K562 (cell line): ENCODE results near the gene BGN.

Source experiments
- CBFA2T3 ChIP-seq: fragments of 450-650 bp; IDR thresholded peaks from 2 replicates; pipeline ENCODE4 v1.6.1; 2017
- CTCF ChIP-seq, 3 experiments: IDR thresholded peaks in 2 of 3; conservative IDR thresholded peaks in 1 of 3; 2 replicates each; pipeline ENCODE4 v1.5.1; 2011 to 2012; ENCODE audit warnings: low read length in 3 of 3, mild to moderate bottlenecking in 3 of 3, control low read depth in 2 of 3, improper control_type of control experiment in 1 of 3, inconsistent platforms in 1 of 3, low read depth in 1 of 3, mixed read lengths in 1 of 3, moderate library complexity in 1 of 3; ENCODE audit not compliant: insufficient read depth in 2 of 3
- E4F1 ChIP-seq: fragments of 250-450 bp; sonication (Bioruptor Pico); IDR thresholded peaks from 2 replicates; pipeline ENCODE4 v1.5.0; 2021; ENCODE audit warnings: mild to moderate bottlenecking, borderline replicate concordance
- ELK1 ChIP-seq: sonication (generic); formaldehyde crosslinking; IDR thresholded peaks from 2 replicates; pipeline ENCODE4 v1.8.1; 2022; ENCODE audit warnings: missing genetic modification reagents
- EP300 ChIP-seq: IDR thresholded peaks from 2 replicates; pipeline ENCODE4 v1.6.1; 2012; ENCODE audit warnings: low read length, improper control_type of control experiment
- KAT8 ChIP-seq: fragments of 450-650 bp; IDR thresholded peaks from 2 replicates; pipeline ENCODE4 v1.6.1; 2016; ENCODE audit warnings: low read depth, mild to moderate bottlenecking
- KLF16 ChIP-seq: IDR thresholded peaks from 2 replicates; pipeline ENCODE4 v1.6.1; 2016; ENCODE audit warnings: antibody characterized with exemption
- L3MBTL2 ChIP-seq: fragments of 450-650 bp; IDR thresholded peaks from 2 replicates; pipeline ENCODE4 v1.6.1; 2016; ENCODE audit warnings: mild to moderate bottlenecking, moderate library complexity
- RAD21 ChIP-seq, 2 experiments: fragments of 250-450 bp in 1 of 2; fragments of 450-650 bp in 1 of 2; sonication (Bioruptor Pico) in 1 of 2; formaldehyde crosslinking in 1 of 2; IDR thresholded peaks in 1 of 2; conservative IDR thresholded peaks in 1 of 2; 2 replicates each; pipeline versions ENCODE4 v1.4.0 to v1.8.0; 2020 to 2022; ENCODE audit warnings: mild to moderate bottlenecking in 2 of 2, moderate library complexity in 1 of 2
- SMC3 ChIP-seq: conservative IDR thresholded peaks from 2 replicates; pipeline ENCODE4 v1.6.1; 2011; ENCODE audit warnings: low read depth, low read length, improper control_type of control experiment; ENCODE audit not compliant: insufficient read depth
- TCF7L2 ChIP-seq: fragments of 150-350 bp; IDR thresholded peaks from 2 replicates; pipeline ENCODE4 v1.6.1; 2016; ENCODE audit warnings: low read depth, mild to moderate bottlenecking, low read length, moderate library complexity
- ZBTB40 ChIP-seq, 2 experiments: fragments of 450-650 bp in 1 of 2; sonication (generic) in 1 of 2; formaldehyde crosslinking in 1 of 2; IDR thresholded peaks; 2 replicates each; pipeline versions ENCODE4 v1.7.1 to v1.9.0; 2016 to 2022; ENCODE audit warnings: inconsistent platforms in 1 of 2, mild to moderate bottlenecking in 1 of 2, missing genetic modification reagents in 1 of 2
- ZKSCAN1 ChIP-seq: fragments of 150-350 bp; IDR thresholded peaks from 2 replicates; pipeline ENCODE4 v1.6.1; 2016; ENCODE audit warnings: low read depth, low read length
- ZNF217 ChIP-seq: sonication (generic); formaldehyde crosslinking; IDR thresholded peaks from 2 replicates; pipeline ENCODE4 v1.8.0; 2022; ENCODE audit warnings: mild to moderate bottlenecking, missing genetic modification reagents

GRCh38 chrX:153474266-153474665, 20.5 kb upstream of the BGN start:
- no peak for TF ChIP-seq ELK1
- TF ChIP-seq CTCF (IDR thresholded peaks at IDR 0.05 in 2 of 3, conservative IDR thresholded peaks at IDR 0.05 in 1 of 3; ENCODE audit: insufficient read depth in 2 of 3, low read depth in 1 of 3, low read length in 3 of 3) = no peak
- no peak for TF ChIP-seq ZKSCAN1
- no peak for TF ChIP-seq CBFA2T3
- no peak for TF ChIP-seq ZNF217
- TF ChIP-seq ZBTB40 (IDR thresholded peaks at IDR 0.05) = no peak
- no peak for TF ChIP-seq ZBTB40 (CRISPR knock-in tag; IDR thresholded peaks at IDR 0.05)
- TF ChIP-seq KLF16 = no peak
- TF ChIP-seq E4F1 (CRISPR knock-in tag) = no peak
- no peak for TF ChIP-seq TCF7L2
- TF ChIP-seq SMC3 = no peak
- no peak for TF ChIP-seq KAT8
- TF ChIP-seq RAD21 (CRISPR knock-in tag; conservative IDR thresholded peaks at IDR 0.05 in 1 of 2, IDR thresholded peaks at IDR 0.05 in 1 of 2) = no peak
- no peak for TF ChIP-seq EP300
- TF ChIP-seq L3MBTL2 = no peak
